Naive thymus-derived CD8-positive, alpha-beta T cell (primary cell): ENCODE data around the gene PLAC1. TPM values are rescaled to one million over a fixed set of nuclear protein-coding genes. Genes with fewer than 3 reads are reported as not detected.

Source experiments
- ATAC-seq, 2 donors: fragments of 150-1000 bp; cut with Tn5 transposase in 1 of 2; sonication (Bioruptor Pico), chemical (Tn5 transposase) in 1 of 2; 1 replicate in 1 of 2; 2 replicates in 1 of 2; pipeline ENCODE4 v1.10.0; 2021; ENCODE audit warnings: mild to moderate bottlenecking in 2 of 2, moderate library complexity in 2 of 2
- POLR2A ChIA-PET: fragments of 350-600 bp; sonication (Branson Sonifier 250); formaldehyde crosslinking; loops from one replicate; lab custom pipeline; 2021; ENCODE audit warnings: antibody characterized with exemption; lab: Charles Lee
- DNase-seq, 10 donors: peaks; one replicate each; pipeline versions ENCODE4 v3.0.0 to v3.0.0-alpha.2; 2020 to 2022
- H3K27ac Mint-ChIP-seq, 10 donors: one replicate each; pipeline ENCODE4 v1.8.0; 2020 to 2022; ENCODE audit warnings: mild to moderate bottlenecking in 10 of 10, mixed read lengths in 10 of 10, moderate library complexity in 4 of 10, inconsistent platforms in 1 of 10
- H3K27me3 Mint-ChIP-seq, 5 donors: one replicate each; pipeline ENCODE4 v1.8.0; 2021 to 2022; ENCODE audit warnings: mixed read lengths in 5 of 5
- H3K36me3 Mint-ChIP-seq, 3 donors: one replicate each; pipeline ENCODE4 v1.8.0; 2020 to 2022; ENCODE audit warnings: mixed read lengths in 3 of 3, mild to moderate bottlenecking in 2 of 3, inconsistent platforms in 1 of 3
- H3K4me1 Mint-ChIP-seq, 4 donors: one replicate each; pipeline ENCODE4 v1.8.0; 2021 to 2022; ENCODE audit warnings: mixed read lengths in 4 of 4
- H3K4me3 Mint-ChIP-seq, 10 donors: one replicate each; pipeline ENCODE4 v1.8.0; 2020 to 2022; ENCODE audit warnings: mild to moderate bottlenecking in 10 of 10, mixed read lengths in 10 of 10, moderate library complexity in 6 of 10, inconsistent platforms in 1 of 10
- H3K9me3 Mint-ChIP-seq, 9 donors: one replicate each; pipeline ENCODE4 v1.8.0; 2020 to 2022; ENCODE audit warnings: mixed read lengths in 9 of 9, mild to moderate bottlenecking in 3 of 9, inconsistent platforms in 1 of 9, moderate library complexity in 1 of 9
- polyA plus RNA-seq, 3 donors: library from polyadenylated mRNA; unstranded; fragments of 300-500 nt; fragmentation: Illumina TruSeq; gene quantifications; one replicate each; pipeline ENCODE4 v1.2.3, GENCODE V29; 2021
- total RNA-seq, 8 experiments: library from RNA in 2 of 8; stranded (reverse) in 2 of 8; gene quantifications; one replicate each; pipeline ENCODE4 v1.2.3 and lab custom pipeline; 2021 to 2026

Gene PLAC1
- total and polyA plus RNA-seq, 5 experiments from 2014 or later, result not detected

DNA sequence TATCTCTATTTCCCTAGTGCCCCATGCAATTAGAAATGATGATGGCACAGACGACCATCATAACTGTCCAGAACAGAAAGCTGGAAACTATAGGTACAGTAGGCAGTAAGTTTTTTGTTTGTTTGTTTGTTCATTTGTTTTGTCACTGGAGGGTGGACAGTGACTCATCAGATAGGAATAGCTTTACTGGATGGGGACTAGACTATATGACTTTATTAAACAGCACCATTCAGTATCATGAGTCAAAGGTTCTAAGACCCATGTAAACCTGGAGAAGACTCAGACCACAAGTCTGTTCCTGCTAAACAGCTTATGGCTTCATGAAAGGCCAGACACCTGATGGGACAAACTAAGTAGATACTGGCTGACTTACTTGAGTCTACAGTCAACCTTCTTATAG lies 38.4 kb downstream of the PLAC1 start:
- Mint-ChIP-seq H3K4me1 (no peaks in the 10 kb centered on the region), H3K27me3 (peaks cover 0 to 2% (median 0%) of the 10 kb centered on the region in 5 donors), H3K27ac (no peak overlapping the region), H3K36me3 (no peaks in the 10 kb centered on the region), H3K4me3 (no peak overlapping the region), H3K9me3 (no peaks in the 10 kb centered on the region)
- no peak for DNase-seq
- POLR2A ChIA-PET, result no interaction called here
- ATAC-seq, result no peak

- Mint-ChIP-seq H3K36me3 (no peaks in the 10 kb centered on the region), H3K4me3 (no peak overlapping the region), H3K27me3 (no peaks in the 10 kb centered on the region), H3K9me3 (peaks cover 0 to 2% (median 0%) of the 10 kb centered on the region in 9 donors), H3K4me1 (no peaks in the 10 kb centered on the region), H3K27ac (no peak overlapping the region)
- DNase-seq, result no peak
- no peak for ATAC-seq
- POLR2A ChIA-PET, result no interaction called here
Measured at GRCh38 chrX:134613396-134613795, 44.9 kb downstream of the PLAC1 start.

GRCh38 chrX:134608153-134608552 lies 50.1 kb downstream of the PLAC1 start:
- Mint-ChIP-seq H3K27ac (no peak overlapping the region), H3K4me3 (no peak overlapping the region), H3K36me3 (no peaks in the 10 kb centered on the region), H3K9me3 (peaks cover 0 to 2% (median 0%) of the 10 kb centered on the region in 9 donors), H3K4me1 (no peaks in the 10 kb centered on the region), H3K27me3 (peaks cover 0 to 3% (median 0%) of the 10 kb centered on the region in 5 donors)
- ATAC-seq, result no peak
- POLR2A ChIA-PET, result no interaction called here
- DNase-seq, result no peak

- POLR2A ChIA-PET, result no interaction called here
- Mint-ChIP-seq H3K4me3 (no peak overlapping the region), H3K9me3 (peaks cover 0 to 4% (median 0%) of the 10 kb centered on the region in 9 donors), H3K27ac (no peak overlapping the region), H3K36me3 (no peaks in the 10 kb centered on the region), H3K4me1 (no peaks in the 10 kb centered on the region), H3K27me3 (peaks cover 0 to 3% (median 0%) of the 10 kb centered on the region in 5 donors)
- no peak for ATAC-seq
- DNase-seq, result no peak
Measured at GRCh38 chrX:134607523-134607922, 50.7 kb downstream of the PLAC1 start.

DNA sequence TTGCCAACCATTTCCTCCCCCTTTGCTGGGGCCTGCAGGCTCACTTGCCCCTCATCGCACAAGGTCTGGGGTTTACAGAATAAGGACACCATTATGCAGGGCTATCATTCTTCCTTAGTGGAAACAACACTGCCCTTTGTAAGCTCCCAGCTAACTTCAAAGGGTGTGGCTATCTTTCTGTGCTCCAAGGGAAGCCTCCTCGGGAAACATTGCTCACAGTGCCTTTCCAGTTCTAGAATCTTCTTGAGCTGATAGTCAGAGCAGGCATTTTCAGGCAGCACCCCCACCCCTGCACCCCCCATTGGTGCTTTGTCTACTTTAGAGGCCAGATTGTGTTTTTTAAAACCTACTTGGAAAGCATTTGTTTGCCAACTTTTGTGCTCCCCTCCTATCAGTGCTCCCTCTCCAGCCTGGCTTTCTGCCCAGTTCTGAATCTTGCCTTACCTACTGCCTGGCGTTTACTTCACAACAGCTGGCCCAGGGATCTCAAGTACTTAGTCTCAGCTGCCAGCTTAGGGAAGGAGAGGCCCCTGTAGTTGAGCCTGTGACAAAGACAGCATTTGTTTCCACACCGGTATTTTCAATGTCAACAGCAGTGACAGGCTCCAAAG lies 53.5 kb downstream of the PLAC1 start:
- ATAC-seq, result no peak

GRCh38 chrX:134603806-134604700 lies 54.2 kb downstream of the PLAC1 start:
- DNase-seq (no peak), ATAC-seq (no peak)
- Mint-ChIP-seq H3K27ac (no peak overlapping the region), H3K27me3 (peaks cover 0 to 4% (median 0%) of the 10 kb centered on the region in 5 donors), H3K36me3 (no peaks in the 10 kb centered on the region), H3K4me3 (no peak overlapping the region), H3K4me1 (no peaks in the 10 kb centered on the region), H3K9me3 (peaks cover 0 to 6% (median 0%) of the 10 kb centered on the region in 9 donors)
- POLR2A ChIA-PET, result no interaction called here

More for the DNA sequence above, 53.5 kb downstream of the PLAC1 start:
- Mint-ChIP-seq H3K27ac (no peak overlapping the region), H3K9me3 (peaks cover 0 to 6% (median 0%) of the 10 kb centered on the region in 9 donors), H3K4me1 (no peaks in the 10 kb centered on the region), H3K27me3 (peaks cover 0 to 4% (median 0%) of the 10 kb centered on the region in 5 donors), H3K36me3 (no peaks in the 10 kb centered on the region), H3K4me3 (no peak overlapping the region)
- POLR2A ChIA-PET, result no interaction called here
- no peak for DNase-seq

- Mint-ChIP-seq H3K9me3 (peaks cover 0 to 6% (median 0%) of the 10 kb centered on the region in 9 donors), H3K4me1 (no peaks in the 10 kb centered on the region), H3K36me3 (no peaks in the 10 kb centered on the region), H3K4me3 (no peak overlapping the region), H3K27me3 (peaks cover 2 to 12% (median 4%) of the 10 kb centered on the region in 5 donors), H3K27ac (no peak overlapping the region)
- ATAC-seq (no peak), DNase-seq (no peak)
- POLR2A ChIA-PET, result no interaction called here
Measured at GRCh38 chrX:134602410-134602809, 55.9 kb downstream of the PLAC1 start.

- Mint-ChIP-seq H3K4me3 (no peak overlapping the region), H3K4me1 (no peaks in the 10 kb centered on the region), H3K36me3 (no peaks in the 10 kb centered on the region), H3K27ac (no peak overlapping the region), H3K9me3 (peaks cover 0 to 6% (median 0%) of the 10 kb centered on the region in 9 donors), H3K27me3 (peaks cover 3 to 19% (median 6%) of the 10 kb centered on the region in 5 donors)
- POLR2A ChIA-PET, result no interaction called here
- ATAC-seq (no peak), DNase-seq (no peak)
Measured at GRCh38 chrX:134601240-134601765, 57.0 kb downstream of the PLAC1 start.

- Mint-ChIP-seq H3K27ac (no peak overlapping the region), H3K4me3 (no peak overlapping the region), H3K4me1 (no peaks in the 10 kb centered on the region), H3K9me3 (peaks cover 0 to 6% (median 0%) of the 10 kb centered on the region in 9 donors), H3K36me3 (no peaks in the 10 kb centered on the region), H3K27me3 (peaks cover 3 to 19% (median 6%) of the 10 kb centered on the region in 5 donors)
- no peak for DNase-seq
- POLR2A ChIA-PET, result no interaction called here
- no peak for ATAC-seq
Measured at GRCh38 chrX:134600714-134601113, 57.6 kb downstream of the PLAC1 start.

DNA sequence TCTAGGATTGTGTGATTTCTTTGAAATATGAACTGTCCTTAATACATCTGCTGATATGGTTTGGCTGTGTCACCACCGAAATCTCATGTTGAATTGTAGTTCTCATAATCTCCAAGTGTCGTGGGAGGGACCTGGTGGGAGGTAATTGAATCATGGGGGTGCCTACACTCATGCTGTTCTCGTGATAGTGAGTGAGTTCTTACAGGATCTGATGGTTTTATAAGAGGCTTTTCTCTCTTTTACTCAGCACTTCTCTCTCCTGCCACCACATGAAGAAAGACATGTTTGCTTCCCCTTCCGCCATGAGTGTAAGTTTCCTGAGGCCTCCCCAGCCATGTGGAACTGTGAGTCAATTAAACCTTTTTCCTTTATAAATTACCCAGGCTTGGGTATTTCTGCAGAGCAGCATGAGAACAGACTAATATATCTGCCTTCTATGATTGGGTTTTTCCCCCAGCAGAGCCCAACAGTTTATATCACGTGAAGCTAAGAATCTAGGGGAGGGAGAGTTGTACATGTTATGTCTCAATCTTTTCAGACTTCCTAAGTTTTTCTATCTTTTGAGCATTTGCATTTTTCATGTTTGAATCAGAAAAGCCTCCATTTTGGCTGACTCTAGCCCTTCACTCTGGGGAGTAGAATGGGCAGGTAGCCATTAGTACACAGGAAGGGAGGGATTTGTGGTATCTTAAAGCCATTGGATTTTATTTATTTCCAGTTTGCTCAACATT lies 58.9 kb downstream of the PLAC1 start:
- H3K27ac Mint-ChIP-seq, result no peak overlapping the region
- no peaks in the 10 kb centered on the region for H3K4me1 Mint-ChIP-seq
- H3K4me3 Mint-ChIP-seq, result no peak overlapping the region
- POLR2A ChIA-PET, result no interaction called here
- H3K27me3 Mint-ChIP-seq, result peaks cover 3 to 19% (median 6%) of the 10 kb centered on the region in 5 donors
- H3K9me3 Mint-ChIP-seq, result peaks cover 0 to 6% (median 0%) of the 10 kb centered on the region in 9 donors
- H3K36me3 Mint-ChIP-seq, result no peaks in the 10 kb centered on the region
- ATAC-seq (no peak), DNase-seq (no peak)

GRCh38 chrX:134592303-134592702 lies 66.0 kb downstream of the PLAC1 start:
- H3K4me1 Mint-ChIP-seq, result no peaks in the 10 kb centered on the region
- H3K27me3 Mint-ChIP-seq, result peaks cover 3 to 16% (median 7%) of the 10 kb centered on the region in 5 donors
- H3K27ac Mint-ChIP-seq, result no peak overlapping the region
- no peak overlapping the region for H3K4me3 Mint-ChIP-seq
- POLR2A ChIA-PET, result no interaction called here
- ATAC-seq, result no peak
- H3K36me3 Mint-ChIP-seq, result no peaks in the 10 kb centered on the region
- no peak for DNase-seq
- H3K9me3 Mint-ChIP-seq, result no peaks in the 10 kb centered on the region

DNA sequence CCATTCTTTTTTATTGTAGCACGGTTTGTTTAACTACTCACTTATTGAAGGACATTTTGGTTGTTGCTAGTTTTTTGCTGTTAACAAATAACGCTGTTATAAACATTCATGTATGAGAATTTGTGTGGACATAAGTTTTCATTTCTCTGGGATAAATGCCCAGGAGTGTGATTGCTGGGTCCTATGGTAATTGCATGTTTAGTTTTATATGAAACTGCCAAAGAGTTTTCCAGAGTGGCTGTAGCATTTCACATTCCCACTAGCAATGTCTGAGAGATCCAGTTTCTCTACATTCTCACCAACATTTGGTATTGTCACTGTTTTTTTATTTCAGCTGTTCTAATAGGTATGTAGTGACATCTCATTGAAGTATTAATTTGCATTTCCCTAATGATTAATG lies 66.8 kb downstream of the PLAC1 start:
- DNase-seq (no peak), ATAC-seq (no peak)
- Mint-ChIP-seq H3K9me3 (no peaks in the 10 kb centered on the region), H3K36me3 (no peaks in the 10 kb centered on the region), H3K4me1 (no peaks in the 10 kb centered on the region), H3K4me3 (no peak overlapping the region), H3K27me3 (peaks cover 2 to 11% (median 3%) of the 10 kb centered on the region in 5 donors), H3K27ac (no peak overlapping the region)
- POLR2A ChIA-PET, result no interaction called here
